LNCAP (cell line): ENCODE data around the gene KLK13.

Experiments used
- TF ChIP-seq, protein P1 (sequence below): fragments of 450-650 bp; IDR thresholded peaks from 2 replicates; pipeline ENCODE4 v1.5.1; 2017; ENCODE audit warnings: mild to moderate bottlenecking

The KLK13 gene

DNA sequence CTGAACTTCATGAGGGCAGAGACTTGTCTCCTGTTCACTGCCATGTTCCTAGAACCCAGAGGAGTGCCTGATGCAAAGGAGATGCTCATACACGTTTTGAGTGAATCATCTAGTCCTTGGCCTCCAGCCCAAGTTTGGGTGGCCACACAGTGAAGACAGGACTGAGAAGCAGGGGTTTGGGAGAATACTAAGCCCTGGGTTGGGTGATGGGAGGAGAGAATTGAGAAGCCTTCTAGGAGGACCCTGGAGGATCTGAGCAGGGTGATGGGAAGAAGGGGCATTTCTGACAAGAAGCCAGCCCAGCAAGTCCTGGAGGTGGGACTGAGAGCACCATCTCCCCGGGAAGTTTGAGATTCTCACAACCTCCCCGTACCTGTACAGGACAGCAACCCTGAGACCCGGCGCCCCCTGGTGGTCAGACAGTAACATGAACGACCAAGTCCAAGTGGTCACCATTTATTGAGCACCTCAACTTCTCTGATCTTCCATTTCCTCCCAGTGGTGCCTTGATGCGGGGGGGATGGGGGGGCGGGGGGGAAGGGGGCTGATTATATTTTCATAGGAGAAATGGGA lies 32.4 kb upstream of the KLK13 start:
- TF ChIP-seq, protein P1, sequence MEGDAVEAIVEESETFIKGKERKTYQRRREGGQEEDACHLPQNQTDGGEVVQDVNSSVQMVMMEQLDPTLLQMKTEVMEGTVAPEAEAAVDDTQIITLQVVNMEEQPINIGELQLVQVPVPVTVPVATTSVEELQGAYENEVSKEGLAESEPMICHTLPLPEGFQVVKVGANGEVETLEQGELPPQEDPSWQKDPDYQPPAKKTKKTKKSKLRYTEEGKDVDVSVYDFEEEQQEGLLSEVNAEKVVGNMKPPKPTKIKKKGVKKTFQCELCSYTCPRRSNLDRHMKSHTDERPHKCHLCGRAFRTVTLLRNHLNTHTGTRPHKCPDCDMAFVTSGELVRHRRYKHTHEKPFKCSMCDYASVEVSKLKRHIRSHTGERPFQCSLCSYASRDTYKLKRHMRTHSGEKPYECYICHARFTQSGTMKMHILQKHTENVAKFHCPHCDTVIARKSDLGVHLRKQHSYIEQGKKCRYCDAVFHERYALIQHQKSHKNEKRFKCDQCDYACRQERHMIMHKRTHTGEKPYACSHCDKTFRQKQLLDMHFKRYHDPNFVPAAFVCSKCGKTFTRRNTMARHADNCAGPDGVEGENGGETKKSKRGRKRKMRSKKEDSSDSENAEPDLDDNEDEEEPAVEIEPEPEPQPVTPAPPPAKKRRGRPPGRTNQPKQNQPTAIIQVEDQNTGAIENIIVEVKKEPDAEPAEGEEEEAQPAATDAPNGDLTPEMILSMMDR: peak; percentile 71

DNA sequence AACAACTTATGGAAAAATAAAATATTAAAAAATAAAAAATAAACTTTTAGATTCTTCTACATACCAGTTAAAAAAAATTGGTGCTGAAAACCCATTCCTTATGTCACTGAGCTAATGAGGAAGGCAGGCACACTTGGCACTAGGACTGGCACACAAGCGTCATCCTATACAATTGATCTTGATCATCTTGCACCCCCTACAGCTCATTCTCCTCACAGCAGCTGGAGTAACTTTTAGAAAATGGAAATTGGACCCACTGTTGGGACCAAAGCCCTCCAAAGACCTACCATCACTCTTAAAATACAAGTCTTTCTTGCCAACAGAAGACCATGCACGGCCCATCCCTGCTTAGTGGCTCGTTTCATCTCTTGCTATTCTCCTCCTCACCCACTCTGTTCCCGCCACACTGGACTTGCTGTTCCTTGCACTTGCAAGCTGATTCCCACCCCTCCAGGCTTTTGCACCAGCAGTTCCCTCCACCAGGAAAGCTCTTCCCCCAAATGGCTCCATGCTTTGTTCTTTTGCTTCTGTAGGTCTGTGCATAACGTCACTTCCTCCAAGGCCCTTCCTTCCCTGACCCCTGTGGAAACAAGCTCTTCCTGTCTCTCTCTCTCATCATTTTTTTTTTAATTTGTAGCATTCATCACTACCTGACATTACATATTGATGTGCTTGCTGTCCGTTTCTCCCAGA lies 31.7 kb upstream of the KLK13 start:
- TF ChIP-seq, protein P1: peak; percentile 51; the same call in 1 of the 2 replicates

DNA sequence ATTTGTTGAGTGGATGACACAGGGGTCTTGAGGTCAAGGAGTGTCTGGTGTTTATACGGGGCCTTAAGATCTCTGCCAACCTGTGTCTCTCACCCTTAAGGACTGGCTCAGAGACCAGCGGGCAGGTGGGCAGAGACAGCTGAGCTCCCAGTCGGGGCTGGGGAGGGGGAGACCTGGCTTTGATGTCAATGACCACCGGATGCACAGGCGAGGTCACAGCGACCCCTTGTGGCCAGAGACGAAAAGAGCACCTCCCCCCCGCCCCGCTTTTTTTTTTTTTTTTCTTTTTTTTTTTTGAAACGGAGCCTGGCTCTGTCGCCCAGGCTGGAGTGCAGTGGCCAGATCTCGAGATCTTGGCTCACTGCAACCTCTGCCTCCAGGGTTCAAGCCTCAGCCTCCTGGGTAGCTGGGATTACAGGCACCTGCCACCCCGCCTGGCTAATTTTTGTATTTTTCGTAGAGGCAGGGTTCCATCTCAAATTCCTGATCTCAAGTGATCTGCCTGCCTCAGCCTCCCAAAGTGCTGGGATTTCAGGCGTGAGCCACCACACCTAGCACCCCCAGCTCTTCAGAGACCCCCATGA lies 29.9 kb upstream of the KLK13 start:
- TF ChIP-seq, protein P1: peak; percentile 77

DNA sequence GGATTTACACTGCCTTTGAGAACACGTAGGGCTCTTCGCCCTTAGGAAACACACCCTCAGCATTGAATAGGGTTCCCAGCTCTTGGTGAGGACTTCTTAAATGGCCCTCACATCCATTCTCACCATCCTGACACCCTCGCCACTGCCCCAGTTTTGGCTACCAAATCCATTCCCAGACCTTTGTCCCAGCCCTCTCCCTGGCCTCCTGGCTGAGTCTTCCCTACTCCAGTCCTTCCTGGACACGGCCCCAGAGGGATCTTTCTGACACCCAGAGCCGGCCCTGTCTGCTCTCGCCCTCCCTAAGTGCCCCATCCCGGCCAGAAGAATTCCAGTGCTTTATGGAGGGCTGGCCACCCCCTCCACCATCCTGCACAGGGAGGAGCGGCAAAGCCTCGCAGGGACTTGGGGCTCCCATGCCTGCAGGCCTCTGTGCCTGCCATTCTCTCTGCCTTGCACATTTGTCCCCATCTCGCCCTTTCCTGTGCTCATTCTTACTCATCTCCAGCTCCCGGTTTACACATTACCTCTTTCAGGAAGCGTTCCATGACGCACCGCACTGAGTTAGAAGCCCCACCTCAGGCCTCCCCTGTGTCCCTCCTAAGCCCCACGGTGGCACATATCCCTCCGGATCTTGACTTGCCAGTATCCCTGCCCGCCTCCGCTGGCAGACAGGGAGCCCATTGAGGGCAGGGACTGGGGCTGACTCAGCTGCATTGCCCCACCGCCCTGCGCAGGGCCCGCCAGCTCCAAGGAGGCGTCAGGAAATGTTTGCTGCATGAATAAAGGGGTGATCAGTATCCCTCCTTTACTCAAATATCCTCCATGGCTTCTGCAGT lies 28.8 kb upstream of the KLK13 start:
- TF ChIP-seq, protein P1: no peak

DNA sequence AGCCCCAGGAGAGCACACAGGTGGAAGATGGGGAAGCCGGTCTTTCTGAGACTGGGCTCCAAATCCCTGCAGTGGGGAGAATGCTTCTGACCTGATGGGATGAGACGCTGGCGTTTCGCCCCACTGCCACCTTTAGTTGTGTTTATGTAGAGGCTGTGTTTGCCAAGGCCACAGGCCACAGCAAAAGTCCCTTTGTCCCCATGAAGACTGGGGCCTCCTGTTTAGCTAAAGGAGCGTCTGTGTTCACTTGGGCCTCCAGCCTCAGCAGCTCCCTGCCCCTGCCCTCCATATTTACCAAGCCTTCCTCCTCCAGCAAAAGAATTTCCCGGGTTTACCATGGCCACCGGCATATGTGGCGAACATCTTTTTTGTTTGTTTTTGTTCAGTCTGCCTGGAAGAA lies 28.2 kb upstream of the KLK13 start:
- TF ChIP-seq, protein P1: no peak

DNA sequence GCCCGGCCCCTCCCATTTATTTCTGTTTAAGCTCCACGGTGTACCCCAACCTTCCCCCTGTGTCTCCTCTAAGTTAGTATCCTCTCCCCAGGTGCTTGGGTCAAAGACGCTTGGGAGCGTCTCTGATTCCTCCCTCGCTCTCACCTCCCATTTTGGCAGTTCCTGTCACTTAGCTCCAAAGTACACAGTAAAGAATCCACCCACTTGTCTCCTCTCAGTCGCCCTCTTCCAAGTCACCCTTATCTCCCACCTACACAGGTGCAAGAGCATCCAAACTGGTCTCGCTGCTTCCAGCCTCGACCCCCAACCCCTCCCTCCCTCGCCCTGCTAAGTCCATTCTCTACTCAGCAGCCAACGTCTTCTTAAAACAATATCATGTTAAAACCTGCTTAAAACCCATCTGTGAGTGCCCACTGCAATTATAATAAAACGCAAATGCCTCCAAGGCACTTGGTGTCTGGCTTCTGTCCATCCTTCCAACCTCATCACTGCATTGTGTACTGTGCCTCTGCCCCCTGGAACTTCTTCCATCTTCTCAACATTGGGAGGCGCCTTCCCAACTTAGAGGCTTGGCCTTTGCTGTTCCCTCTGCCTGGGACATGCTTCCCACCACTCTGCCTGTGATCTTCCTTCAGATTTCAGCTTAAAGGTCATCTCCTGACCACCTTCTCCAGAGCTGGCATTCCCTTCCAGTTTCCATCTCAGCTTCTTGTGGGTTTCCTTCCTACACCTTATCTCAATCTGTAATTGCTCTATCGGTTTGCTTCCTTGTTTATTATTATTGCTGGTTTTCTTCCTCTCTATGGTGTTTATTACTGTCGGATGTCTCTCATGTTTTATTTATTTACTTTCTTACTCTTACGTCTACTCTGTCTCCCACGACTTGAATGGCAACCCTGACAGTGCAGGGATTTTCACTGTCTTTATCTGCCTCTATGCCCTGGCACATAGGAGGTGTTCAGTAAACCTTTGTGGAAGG lies 27.3 kb upstream of the KLK13 start:
- TF ChIP-seq, protein P1: no peak
